HCT116 (cell line): ENCODE measurements around the gene PRPF4.

Experiments
- CTCF ChIP-seq, 3 experiments: fragments of 200-600 bp in 1 of 3; sonication (generic) in 1 of 3; IDR thresholded peaks in 2 of 3; conservative IDR thresholded peaks in 1 of 3; 2 replicates each; pipeline ENCODE4 v1.5.1; 2012 to 2017; ENCODE audit warnings: low read depth in 2 of 3, low read length in 2 of 3, antibody characterized with exemption in 1 of 3, borderline replicate concordance in 1 of 3, control low read depth in 1 of 3, mild to moderate bottlenecking in 1 of 3, mixed read lengths in 1 of 3, mixed run types in 1 of 3, moderate library complexity in 1 of 3; ENCODE audit not compliant: insufficient read depth in 1 of 3
- EZH2 ChIP-seq: fragments of 200-600 bp; sonication (generic); IDR thresholded peaks from 2 replicates; pipeline ENCODE4 v1.6.1; 2017; ENCODE audit warnings: antibody characterized with exemption, mixed run types
- JUND ChIP-seq: IDR thresholded peaks from 2 replicates; pipeline ENCODE4 v1.6.1; 2012
- MAX ChIP-seq: IDR thresholded peaks from 2 replicates; pipeline ENCODE4 v1.6.1; 2012
- POLR2A ChIP-seq: IDR thresholded peaks from 2 replicates; pipeline ENCODE4 v1.7.0; 2011; ENCODE audit warnings: borderline replicate concordance; ENCODE audit not compliant: insufficient read depth, insufficient read length; ENCODE audit errors: extremely low read depth
- POLR2AphosphoS5 ChIP-seq: IDR thresholded peaks from 2 replicates; pipeline ENCODE4 v1.6.1; 2011; ENCODE audit warnings: mild to moderate bottlenecking, low read depth, low read length, moderate library complexity

- TF ChIP-seq EZH2 = no peak
- no peak for TF ChIP-seq JUND
- TF ChIP-seq POLR2AphosphoS5 = no peak
- TF ChIP-seq POLR2A = no peak
- TF ChIP-seq CTCF (IDR thresholded peaks at IDR 0.05 in 2 of 3, conservative IDR thresholded peaks at IDR 0.05 in 1 of 3; ENCODE audit: borderline replicate concordance in 1 of 3, insufficient read depth in 1 of 3, low read depth in 2 of 3, low read length in 2 of 3) = no peak
- TF ChIP-seq MAX = no peak
Observed at GRCh38 chr9:113255438-113255837, 20.0 kb upstream of the PRPF4 start.
